Nephron progenitor cell (in vitro differentiated cells): ENCODE data around the gene FOXA3.

Experiments
- DNase-seq: peaks from one replicate; pipeline ENCODE4 v3.0.0; 2021
- H3K27ac Mint-ChIP-seq: 2 replicates; pipeline ENCODE4 v1.8.0; 2021; ENCODE audit warnings: mild to moderate bottlenecking, moderate library complexity, mixed read lengths
- H3K27me3 Mint-ChIP-seq: 2 replicates; pipeline ENCODE4 v1.8.0; 2021; ENCODE audit warnings: mild to moderate bottlenecking, low read depth, mixed read lengths; ENCODE audit not compliant: poor library complexity
- H3K36me3 Mint-ChIP-seq: 2 replicates; pipeline ENCODE4 v1.8.0; 2021; ENCODE audit warnings: low read depth, mixed read lengths
- H3K4me1 Mint-ChIP-seq: 2 replicates; pipeline ENCODE4 v1.8.0; 2021; ENCODE audit warnings: mixed read lengths
- H3K4me3 Mint-ChIP-seq: 2 replicates; pipeline ENCODE4 v1.8.0; 2021; ENCODE audit warnings: mild to moderate bottlenecking, moderate library complexity, mixed read lengths
- H3K9me3 Mint-ChIP-seq: 2 replicates; pipeline ENCODE4 v1.8.0; 2021; ENCODE audit warnings: mild to moderate bottlenecking, moderate library complexity, mixed read lengths
- CTCF ChIP-seq: fragments of 200-600 bp; sonication (generic); IDR thresholded peaks from 2 replicates; pipeline ENCODE4 v1.5.0; 2021; ENCODE audit warnings: antibody characterized with exemption

Gene FOXA3

GRCh38 chr19:45883586-45883880 is 19.4 kb downstream of the FOXA3 start:
- Mint-ChIP-seq H3K27ac (no peak overlapping the region), H3K36me3 (peaks cover 5% of the 10 kb centered on the region), H3K4me1 (peaks cover 39% of the 10 kb centered on the region), H3K4me3 (peak overlapping the region; percentile 77), H3K27me3 (peaks cover 4% of the 10 kb centered on the region), H3K9me3 (no peaks in the 10 kb centered on the region)
- DNase-seq = no peak
- peak; percentile 11 for TF ChIP-seq CTCF

- TF ChIP-seq CTCF = no peak
- Mint-ChIP-seq H3K4me1 (peaks cover 35% of the 10 kb centered on the region), H3K9me3 (no peaks in the 10 kb centered on the region), H3K36me3 (peaks cover 5% of the 10 kb centered on the region), H3K27me3 (peaks cover 4% of the 10 kb centered on the region), H3K4me3 (peak overlapping the region; percentile 77), H3K27ac (no peak overlapping the region)
- DNase-seq = no peak
These were observed 20.0 kb downstream of the FOXA3 start for GRCh38 chr19:45883881-45884681.

GRCh38 chr19:45884682-45885555 is 20.8 kb downstream of the FOXA3 start:
- H3K4me1 Mint-ChIP-seq = peaks cover 35% of the 10 kb centered on the region
- peak overlapping the region; percentile 71 for H3K4me3 Mint-ChIP-seq
- TF ChIP-seq CTCF = no peak
- no peak overlapping the region for H3K27ac Mint-ChIP-seq
- H3K27me3 Mint-ChIP-seq = peaks cover 1% of the 10 kb centered on the region
- H3K9me3 Mint-ChIP-seq = no peaks in the 10 kb centered on the region
- H3K36me3 Mint-ChIP-seq = peaks cover 5% of the 10 kb centered on the region
- peak; percentile 39 for DNase-seq

- TF ChIP-seq CTCF = no peak
- Mint-ChIP-seq H3K27ac (peak within 1 kb of the TSS; percentile 99), H3K4me1 (peaks cover 34% of the 10 kb centered on the region), H3K9me3 (no peaks in the 10 kb centered on the region), H3K27me3 (no peaks in the 10 kb centered on the region), H3K36me3 (peaks cover 5% of the 10 kb centered on the region), H3K4me3 (peak within 1 kb of the TSS; percentile 94)
- peak; percentile 92 for DNase-seq
These were observed 21.7 kb downstream of the FOXA3 start, which contains the start of gene IRF2BP1 for GRCh38 chr19:45885556-45886426. TSS of gene IRF2BP1 (minus strand) at chr19:45886141. CDS start at chr19:45885774, 367 bp downstream.

GRCh38 chr19:45886427-45887199 is 22.5 kb downstream of the FOXA3 start:
- no peaks in the 10 kb centered on the region for H3K27me3 Mint-ChIP-seq
- peak overlapping the region; percentile 99 for H3K27ac Mint-ChIP-seq
- no peak for TF ChIP-seq CTCF

More at GRCh38 chr19:45886427-45887199, 22.5 kb downstream of the FOXA3 start:
- peaks cover 26% of the 10 kb centered on the region for H3K4me1 Mint-ChIP-seq
- H3K9me3 Mint-ChIP-seq = no peaks in the 10 kb centered on the region
- peaks cover 5% of the 10 kb centered on the region for H3K36me3 Mint-ChIP-seq
- peak overlapping the region; percentile 94 for H3K4me3 Mint-ChIP-seq
- DNase-seq = peak; percentile 90
